Measurements from ENCODE around the gene DYNC2H1. TPM values are rescaled to one million over a fixed set of nuclear protein-coding genes. Genes with fewer than 3 reads are reported as not detected.

DYNC2H1 gene
- total and polyA plus RNA-seq, 12 donors = 11.0 to 30.6 (median 18.9) TPM

DNA sequence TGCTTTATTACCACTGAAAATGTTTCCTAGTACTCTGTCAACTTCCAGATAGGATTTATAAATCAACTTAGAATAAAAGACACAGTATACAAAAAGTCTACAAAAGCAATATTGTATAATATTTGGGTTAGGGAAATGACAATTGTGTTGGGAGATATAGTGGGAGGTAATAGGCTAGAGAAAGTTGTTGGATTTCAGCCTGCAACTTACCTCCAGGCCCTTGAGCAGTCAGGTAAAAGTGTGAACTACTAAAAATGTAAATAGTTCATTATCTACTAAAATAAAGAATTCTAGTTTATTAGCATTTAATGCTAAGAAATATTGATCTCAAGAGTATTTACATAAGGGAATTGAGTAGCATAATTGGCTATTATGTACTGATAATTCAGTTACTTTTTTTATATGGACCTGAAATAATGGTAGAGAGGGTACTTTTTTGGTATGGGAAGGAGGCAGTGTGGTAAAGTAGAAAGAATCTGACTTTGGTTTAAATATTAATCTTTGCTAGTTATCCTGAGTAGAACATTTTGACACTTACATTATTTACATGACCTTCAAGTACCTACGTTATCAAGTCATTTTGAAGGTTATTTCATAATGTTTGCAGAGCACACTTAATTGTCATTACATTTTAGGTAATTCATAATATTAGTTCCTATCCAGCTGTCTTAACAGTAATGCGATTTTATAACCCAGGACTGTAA is 55.0 kb downstream of the DYNC2H1 start:
- Histone ChIP-seq H3K9me3 (replicated peaks in 1 of 3) (no peaks in the 10 kb centered on the region), H3K27ac (no peak overlapping the region), H3K36me3 (replicated peaks in 1 of 2) (no peaks in the 10 kb centered on the region), H3K4me3 (no peak overlapping the region), H3K4me1 (replicated peaks in 1 of 2) (no peaks in the 10 kb centered on the region), H3K27me3 (no peaks in the 10 kb centered on the region)
- intact Hi-C loops (cut with DNase I) = no loop called here
- 51 to 62% (median 55%) methylated on average over 2 of the region's 2 CpGs for WGBS, 4 donors
- TF ChIP-seq POLR2A (IDR thresholded peaks at IDR 0.05) = no peak
- TF ChIP-seq, protein P1, sequence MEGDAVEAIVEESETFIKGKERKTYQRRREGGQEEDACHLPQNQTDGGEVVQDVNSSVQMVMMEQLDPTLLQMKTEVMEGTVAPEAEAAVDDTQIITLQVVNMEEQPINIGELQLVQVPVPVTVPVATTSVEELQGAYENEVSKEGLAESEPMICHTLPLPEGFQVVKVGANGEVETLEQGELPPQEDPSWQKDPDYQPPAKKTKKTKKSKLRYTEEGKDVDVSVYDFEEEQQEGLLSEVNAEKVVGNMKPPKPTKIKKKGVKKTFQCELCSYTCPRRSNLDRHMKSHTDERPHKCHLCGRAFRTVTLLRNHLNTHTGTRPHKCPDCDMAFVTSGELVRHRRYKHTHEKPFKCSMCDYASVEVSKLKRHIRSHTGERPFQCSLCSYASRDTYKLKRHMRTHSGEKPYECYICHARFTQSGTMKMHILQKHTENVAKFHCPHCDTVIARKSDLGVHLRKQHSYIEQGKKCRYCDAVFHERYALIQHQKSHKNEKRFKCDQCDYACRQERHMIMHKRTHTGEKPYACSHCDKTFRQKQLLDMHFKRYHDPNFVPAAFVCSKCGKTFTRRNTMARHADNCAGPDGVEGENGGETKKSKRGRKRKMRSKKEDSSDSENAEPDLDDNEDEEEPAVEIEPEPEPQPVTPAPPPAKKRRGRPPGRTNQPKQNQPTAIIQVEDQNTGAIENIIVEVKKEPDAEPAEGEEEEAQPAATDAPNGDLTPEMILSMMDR (IDR thresholded peaks at IDR 0.05) = no peak
- no peak for DNase-seq

DNA sequence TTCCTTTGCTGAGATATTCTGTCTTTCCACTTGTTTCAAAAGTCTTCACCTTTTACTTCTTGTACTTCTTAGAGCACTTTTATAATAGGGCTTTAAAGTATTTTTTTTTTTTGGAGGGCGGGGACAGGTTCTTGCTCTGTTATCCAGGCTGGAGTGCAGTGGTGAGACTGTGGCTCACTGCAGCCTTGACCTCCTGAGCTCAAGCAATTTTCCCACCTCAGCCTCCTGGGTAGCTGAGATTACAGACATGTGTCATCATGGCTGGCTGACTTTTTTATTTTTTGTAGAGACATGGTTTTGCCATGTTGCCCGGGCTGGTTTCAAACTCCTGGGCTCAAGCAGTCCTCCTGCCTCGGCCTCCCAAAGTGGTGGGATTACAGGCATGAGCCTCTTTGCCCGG is 57.9 kb downstream of the DYNC2H1 start:
- no peak overlapping the region for H3K27ac ChIP-seq
- H3K4me3 ChIP-seq = no peak overlapping the region
- no peaks in the 10 kb centered on the region for H3K4me1 ChIP-seq (replicated peaks in 1 of 2)
- no peaks in the 10 kb centered on the region for H3K36me3 ChIP-seq (replicated peaks in 1 of 2)
- peak in 3 of 7 donors; percentile 16 to 18 (median 17) for DNase-seq
- TF ChIP-seq, protein P1 (IDR thresholded peaks at IDR 0.05) = no peak
- no peak for TF ChIP-seq POLR2A (IDR thresholded peaks at IDR 0.05)
- intact Hi-C loops (cut with DNase I) = no loop called here
- H3K27me3 ChIP-seq = no peaks in the 10 kb centered on the region
- H3K9me3 ChIP-seq (replicated peaks in 1 of 3) = no peaks in the 10 kb centered on the region
- WGBS, 4 donors = 90 to 97% (median 93%) methylated on average over 4 of the region's 4 CpGs

DNA sequence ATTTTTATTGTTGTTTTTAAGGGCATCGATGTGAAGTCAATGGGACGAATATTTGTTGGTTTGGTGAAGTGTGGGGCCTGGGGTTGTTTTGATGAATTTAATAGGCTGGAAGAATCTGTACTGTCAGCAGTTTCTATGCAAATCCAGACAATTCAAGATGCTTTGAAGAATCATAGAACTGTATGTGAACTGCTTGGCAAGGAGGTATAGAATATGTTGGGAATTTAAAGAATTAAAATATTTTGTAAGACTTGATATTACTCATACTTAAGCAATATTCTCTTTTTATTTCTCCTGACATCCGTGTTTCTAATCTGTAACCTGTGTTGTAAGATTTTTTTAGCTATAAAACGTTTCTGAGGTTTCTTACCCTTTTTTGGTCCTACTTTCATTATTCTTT is 61.6 kb downstream of the DYNC2H1 start:
- Histone ChIP-seq H3K9me3 (replicated peaks in 1 of 3) (no peaks in the 10 kb centered on the region), H3K27ac (no peak overlapping the region), H3K4me1 (replicated peaks in 1 of 2) (no peaks in the 10 kb centered on the region), H3K4me3 (no peak overlapping the region), H3K36me3 (replicated peaks in 1 of 2) (no peaks in the 10 kb centered on the region), H3K27me3 (no peaks in the 10 kb centered on the region)
- no peak for DNase-seq
- intact Hi-C loops (cut with DNase I) = no loop called here
- WGBS, 4 donors = 89 to 90% (median 90%) methylated on average over 4 of the region's 4 CpGs
- no peak for TF ChIP-seq POLR2A (IDR thresholded peaks at IDR 0.05)
- TF ChIP-seq, protein P1 (IDR thresholded peaks at IDR 0.05) = no peak

DNA sequence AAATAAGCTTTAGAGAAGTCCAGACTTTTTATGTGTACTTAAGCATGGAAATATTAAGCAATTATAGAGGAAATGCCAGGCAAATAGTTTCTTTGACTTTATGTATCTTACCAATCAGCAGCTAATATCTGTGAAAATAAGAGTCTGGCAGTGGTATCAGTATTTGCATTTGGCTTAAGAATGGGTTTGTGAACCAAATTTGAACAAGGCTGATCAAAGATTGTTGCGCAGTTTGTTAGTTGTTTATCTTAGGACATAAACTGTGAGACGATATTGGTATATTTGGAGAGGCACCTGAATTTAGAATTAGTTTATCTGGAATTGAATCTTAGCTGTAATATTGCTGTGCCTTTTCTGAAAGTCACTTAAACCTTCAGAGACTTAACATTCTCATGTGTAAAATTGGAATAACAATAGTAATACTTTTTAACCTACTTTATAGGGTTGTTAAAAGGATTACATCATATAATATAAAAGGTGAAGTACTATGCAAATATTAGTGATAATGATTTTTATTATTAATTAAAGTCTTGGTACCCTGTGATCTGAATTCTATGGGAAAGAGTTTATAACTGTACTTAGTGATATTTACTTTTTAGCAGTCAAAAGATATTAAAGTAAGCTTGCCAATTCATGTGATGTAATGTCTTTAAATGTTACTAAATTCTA is 66.4 kb downstream of the DYNC2H1 start:
- 94 to 99% (median 96%) methylated on average over 2 of the region's 2 CpGs for WGBS, 4 donors
- intact Hi-C loops (cut with DNase I) = no loop called here
- Histone ChIP-seq H3K9me3 (replicated peaks in 1 of 3) (no peaks in the 10 kb centered on the region), H3K27me3 (no peaks in the 10 kb centered on the region), H3K27ac (no peak overlapping the region), H3K4me1 (replicated peaks in 1 of 2) (no peaks in the 10 kb centered on the region), H3K36me3 (replicated peaks in 1 of 2) (no peaks in the 10 kb centered on the region), H3K4me3 (no peak overlapping the region)
- TF ChIP-seq, protein P1 (IDR thresholded peaks at IDR 0.05) = no peak
- TF ChIP-seq POLR2A (IDR thresholded peaks at IDR 0.05) = no peak
- DNase-seq = no peak

Data from adrenal gland (tissue), 12 donors.